Suprapubic skin (tissue), 3 donors: ENCODE results near the gene ALDH9A1.

Experiments
- POLR2A ChIP-seq, 2 donors: fragments of 450-650 bp; IDR thresholded peaks; one replicate each; pipeline ENCODE4 v1.6.1; 2017; ENCODE audit warnings: antibody characterized with exemption in 2 of 2, mild to moderate bottlenecking in 2 of 2, moderate library complexity in 2 of 2
- TF ChIP-seq, protein P1 (sequence below), 2 donors: fragments of 200-600 bp in 1 of 2; fragments of 450-650 bp in 1 of 2; sonication (generic) in 1 of 2; IDR thresholded peaks; one replicate each; pipeline ENCODE4 v1.5.1; 2016 to 2019; ENCODE audit warnings: antibody characterized with exemption in 2 of 2, mild to moderate bottlenecking in 1 of 2, moderate library complexity in 1 of 2

DNA sequence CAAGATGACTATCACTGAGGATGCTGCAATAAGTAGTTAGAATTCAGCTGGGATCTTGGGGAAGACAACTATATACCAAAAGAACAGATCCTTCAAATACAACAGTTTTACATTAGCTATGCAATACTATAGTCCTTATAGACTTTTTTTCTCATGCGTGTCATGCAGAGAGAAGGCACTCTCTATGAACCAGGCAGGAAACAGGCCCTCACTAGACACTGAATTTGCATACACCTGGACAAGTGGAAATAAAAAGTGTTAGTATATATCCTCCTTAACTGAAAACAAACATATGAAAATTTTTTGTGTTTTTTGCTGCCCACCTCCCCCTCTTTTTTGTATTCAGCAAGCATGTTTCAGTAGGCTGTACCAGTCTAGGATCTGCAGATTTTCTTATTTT is 40.4 kb upstream of the ALDH9A1 start:
- TF ChIP-seq, protein P1, sequence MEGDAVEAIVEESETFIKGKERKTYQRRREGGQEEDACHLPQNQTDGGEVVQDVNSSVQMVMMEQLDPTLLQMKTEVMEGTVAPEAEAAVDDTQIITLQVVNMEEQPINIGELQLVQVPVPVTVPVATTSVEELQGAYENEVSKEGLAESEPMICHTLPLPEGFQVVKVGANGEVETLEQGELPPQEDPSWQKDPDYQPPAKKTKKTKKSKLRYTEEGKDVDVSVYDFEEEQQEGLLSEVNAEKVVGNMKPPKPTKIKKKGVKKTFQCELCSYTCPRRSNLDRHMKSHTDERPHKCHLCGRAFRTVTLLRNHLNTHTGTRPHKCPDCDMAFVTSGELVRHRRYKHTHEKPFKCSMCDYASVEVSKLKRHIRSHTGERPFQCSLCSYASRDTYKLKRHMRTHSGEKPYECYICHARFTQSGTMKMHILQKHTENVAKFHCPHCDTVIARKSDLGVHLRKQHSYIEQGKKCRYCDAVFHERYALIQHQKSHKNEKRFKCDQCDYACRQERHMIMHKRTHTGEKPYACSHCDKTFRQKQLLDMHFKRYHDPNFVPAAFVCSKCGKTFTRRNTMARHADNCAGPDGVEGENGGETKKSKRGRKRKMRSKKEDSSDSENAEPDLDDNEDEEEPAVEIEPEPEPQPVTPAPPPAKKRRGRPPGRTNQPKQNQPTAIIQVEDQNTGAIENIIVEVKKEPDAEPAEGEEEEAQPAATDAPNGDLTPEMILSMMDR (IDR thresholded peaks at IDR 0.05) = no peak
- no peak for TF ChIP-seq POLR2A (IDR thresholded peaks at IDR 0.05)
